Ramos (cell line): ENCODE measurements around the gene OLIG2.

Experiments used
- in situ Hi-C: fragments of 300-500 bp; cut with MboI; formaldehyde crosslinking; loops from one replicate; pipeline ENCODE4 v1.14.3; 2022; ENCODE audit warnings: low sequenced_read_pairs; ENCODE audit not compliant: unreplicated experiment

OLIG2 gene

GRCh38 chr21:33061233-33061632, 35.5 kb downstream of the OLIG2 start:
- in situ Hi-C loops, result no loop called here

- in situ Hi-C loops, result no loop called here
Measured at GRCh38 chr21:33063375-33063883, 37.7 kb downstream of the OLIG2 start.

- in situ Hi-C loops, result no loop called here
Measured at GRCh38 chr21:33063907-33064622, 38.3 kb downstream of the OLIG2 start.

DNA sequence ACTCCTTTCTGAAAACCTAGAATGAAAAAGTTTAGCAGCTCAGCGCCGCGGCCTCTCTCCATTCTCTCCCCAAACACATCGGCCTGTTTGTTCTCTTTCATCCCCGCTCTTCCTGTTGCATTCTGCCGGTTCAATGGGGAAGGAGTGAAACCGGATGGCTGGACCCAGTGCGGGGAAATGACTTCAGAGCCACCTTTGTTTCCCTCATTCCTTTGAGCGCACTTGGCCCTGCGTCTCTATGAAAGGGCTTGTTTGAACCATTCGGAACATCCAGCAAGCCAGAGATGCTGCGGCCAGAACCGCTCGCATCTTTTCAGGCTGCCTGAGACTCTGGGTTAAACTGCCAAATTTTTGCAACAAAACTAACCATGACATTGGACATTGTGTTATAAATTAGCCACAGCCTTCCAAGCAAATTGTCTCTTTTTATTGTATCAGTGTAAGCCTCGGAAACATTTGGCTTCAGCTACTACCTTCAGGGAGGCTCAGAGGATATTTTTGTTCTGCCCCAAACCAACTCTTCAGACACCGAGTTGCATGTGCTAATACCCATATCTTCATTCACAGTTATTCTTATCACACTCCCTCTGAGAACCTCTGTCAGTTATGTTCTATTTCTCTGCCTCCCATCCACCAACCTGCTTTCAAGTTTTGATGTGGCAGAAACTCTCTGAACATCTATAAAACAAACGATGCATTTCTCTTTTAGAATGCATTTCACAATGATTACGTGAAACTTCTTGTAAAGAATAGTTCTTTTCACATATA, 39.1 kb downstream of the OLIG2 start:
- in situ Hi-C loops, result no loop called here

GRCh38 chr21:33067043-33067442, 41.3 kb downstream of the OLIG2 start:
- in situ Hi-C loops, result no loop called here

GRCh38 chr21:33067457-33067856, 41.7 kb downstream of the OLIG2 start:
- in situ Hi-C loops, result no loop called here

DNA sequence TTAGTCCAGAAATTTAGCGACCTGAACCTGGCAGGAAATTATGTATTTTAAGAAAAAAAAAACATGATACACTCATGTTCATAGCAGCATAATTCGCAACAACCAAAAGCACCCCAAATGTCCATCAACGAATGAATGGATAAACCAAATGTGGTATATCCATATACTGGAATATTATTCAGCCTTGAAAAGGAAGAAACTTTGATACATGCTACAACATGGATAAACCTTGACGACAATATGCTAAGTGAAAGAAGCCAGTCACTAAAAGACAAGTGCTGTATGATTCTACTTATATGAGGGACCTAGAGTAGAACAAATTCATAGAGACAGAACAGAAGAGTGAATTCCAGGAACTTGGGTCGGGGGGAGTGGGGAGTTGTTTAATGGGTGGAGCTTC, 43.5 kb downstream of the OLIG2 start:
- in situ Hi-C loops, result no loop called here

- in situ Hi-C loops, result no loop called here
Measured at GRCh38 chr21:33069645-33069993, 43.9 kb downstream of the OLIG2 start.

GRCh38 chr21:33069994-33070743, 44.4 kb downstream of the OLIG2 start, which contains the start of gene OLIG1:
Gene OLIG1, plus strand, starts transcription at chr21:33070141. Its CDS starts 106 bp downstream, at chr21:33070247.
- in situ Hi-C loops, result no loop called here

GRCh38 chr21:33070744-33070997, 44.9 kb downstream of the OLIG2 start:
- in situ Hi-C loops, result no loop called here

DNA sequence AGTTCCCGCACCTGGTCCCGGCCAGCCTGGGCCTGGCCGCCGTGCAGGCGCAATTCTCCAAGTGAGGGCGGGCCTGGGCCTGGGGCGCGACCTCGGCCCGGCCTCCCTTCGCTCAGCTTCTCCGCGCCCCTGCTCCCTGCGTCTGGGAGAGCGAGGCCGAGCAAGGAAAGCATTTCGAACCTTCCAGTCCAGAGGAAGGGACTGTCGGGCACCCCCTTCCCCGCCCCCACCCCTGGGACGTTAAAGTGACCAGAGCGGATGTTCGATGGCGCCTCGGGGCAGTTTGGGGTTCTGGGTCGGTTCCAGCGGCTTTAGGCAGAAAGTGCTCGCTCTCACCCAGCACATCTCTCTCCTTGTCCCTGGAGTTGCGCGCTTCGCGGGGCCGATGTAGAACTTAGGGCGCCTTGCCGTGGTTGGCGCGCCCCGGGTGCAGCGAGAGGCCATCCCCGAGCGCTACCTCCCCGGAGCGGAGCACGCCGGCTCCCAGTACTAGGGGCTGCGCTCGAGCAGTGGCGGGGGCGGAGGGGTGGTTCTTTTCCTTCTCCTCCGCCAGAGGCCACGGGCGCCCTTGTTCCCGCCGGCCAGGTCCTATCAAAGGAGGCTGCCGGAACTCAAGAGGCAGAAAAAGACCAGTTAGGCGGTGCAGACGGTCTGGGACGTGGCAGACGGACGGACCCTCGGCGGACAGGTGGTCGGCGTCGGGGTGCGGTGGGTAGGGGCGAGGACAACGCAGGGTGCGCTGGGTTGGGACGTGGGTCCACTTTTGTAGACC, 45.4 kb downstream of the OLIG2 start:
- in situ Hi-C loops, result no loop called here

DNA sequence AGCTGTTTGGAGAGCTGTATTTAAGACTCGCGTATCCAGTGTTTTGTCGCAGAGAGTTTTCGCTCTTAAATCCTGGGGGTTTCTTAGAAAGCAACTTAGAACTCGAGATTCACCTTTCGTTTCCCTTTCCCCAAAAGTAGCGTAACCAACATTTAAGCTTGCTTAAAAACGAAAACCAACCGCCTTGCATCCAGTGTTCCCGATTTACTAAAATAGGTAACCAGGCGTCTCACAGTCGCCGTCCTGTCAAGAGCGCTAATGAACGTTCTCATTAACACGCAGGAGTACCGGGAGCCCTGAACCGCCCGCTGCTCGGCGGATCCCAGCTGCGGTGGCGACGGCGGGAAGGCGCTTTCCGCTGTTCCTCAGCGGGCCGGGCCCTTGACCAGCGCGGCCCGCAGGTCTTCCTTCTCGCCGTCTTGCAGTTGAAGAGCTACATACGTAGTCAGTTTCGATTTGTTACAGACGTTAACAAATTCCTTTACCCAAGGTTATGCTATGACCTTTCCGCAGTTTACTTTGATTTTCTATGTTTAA, 46.1 kb downstream of the OLIG2 start:
- in situ Hi-C loops, result no loop called here

DNA sequence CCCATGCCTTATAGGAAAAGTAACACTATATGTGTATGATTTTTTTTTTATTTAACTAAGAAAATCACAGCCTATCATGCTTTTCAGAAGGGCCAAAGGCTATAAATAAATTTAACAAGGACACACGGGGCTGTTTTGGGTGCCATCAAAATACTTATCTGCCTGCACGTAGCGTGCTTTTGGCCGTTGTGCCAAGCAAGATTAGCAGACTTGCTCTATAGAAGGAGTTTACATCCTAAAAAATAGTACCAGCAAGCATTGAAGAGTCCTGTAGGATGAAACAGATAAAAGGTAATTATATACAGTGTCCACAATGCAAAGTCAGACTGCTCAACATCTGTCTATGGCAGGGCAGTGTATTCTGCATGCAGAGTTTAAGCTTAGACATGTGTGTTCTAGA, 47.9 kb downstream of the OLIG2 start:
- in situ Hi-C loops, result no loop called here

GRCh38 chr21:33075128-33075527, 49.4 kb downstream of the OLIG2 start:
- in situ Hi-C loops, result no loop called here

DNA sequence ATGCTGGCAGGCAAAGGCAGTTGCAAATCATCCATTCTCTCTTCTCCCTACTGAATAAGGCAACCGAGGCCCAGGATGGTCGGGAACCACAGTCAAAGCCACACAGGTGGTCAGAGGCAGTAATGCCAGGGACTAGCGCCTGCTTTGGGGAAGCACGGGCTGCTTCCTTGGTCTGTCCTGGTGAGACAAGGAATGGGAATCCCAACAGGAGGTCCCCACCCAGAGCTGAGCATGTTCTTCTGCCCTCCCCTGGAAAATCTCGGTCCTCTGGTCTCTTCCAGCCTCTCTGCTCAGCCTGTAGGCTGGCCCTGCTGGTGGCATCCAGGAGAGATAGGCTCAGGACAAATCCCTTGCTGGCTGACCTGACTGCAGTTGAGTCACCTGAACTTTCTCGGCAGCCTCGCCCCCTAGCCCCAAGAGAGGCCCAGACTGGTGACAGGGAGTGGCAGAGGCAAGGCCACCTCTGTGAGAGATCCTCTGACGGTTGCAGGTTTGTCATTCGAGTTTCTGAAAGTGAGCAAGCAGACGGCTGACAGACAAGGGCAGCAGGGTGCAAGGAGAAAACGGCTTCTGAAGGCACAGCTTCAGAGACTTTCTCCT, 50.0 kb downstream of the OLIG2 start:
- in situ Hi-C loops, result no loop called here

DNA sequence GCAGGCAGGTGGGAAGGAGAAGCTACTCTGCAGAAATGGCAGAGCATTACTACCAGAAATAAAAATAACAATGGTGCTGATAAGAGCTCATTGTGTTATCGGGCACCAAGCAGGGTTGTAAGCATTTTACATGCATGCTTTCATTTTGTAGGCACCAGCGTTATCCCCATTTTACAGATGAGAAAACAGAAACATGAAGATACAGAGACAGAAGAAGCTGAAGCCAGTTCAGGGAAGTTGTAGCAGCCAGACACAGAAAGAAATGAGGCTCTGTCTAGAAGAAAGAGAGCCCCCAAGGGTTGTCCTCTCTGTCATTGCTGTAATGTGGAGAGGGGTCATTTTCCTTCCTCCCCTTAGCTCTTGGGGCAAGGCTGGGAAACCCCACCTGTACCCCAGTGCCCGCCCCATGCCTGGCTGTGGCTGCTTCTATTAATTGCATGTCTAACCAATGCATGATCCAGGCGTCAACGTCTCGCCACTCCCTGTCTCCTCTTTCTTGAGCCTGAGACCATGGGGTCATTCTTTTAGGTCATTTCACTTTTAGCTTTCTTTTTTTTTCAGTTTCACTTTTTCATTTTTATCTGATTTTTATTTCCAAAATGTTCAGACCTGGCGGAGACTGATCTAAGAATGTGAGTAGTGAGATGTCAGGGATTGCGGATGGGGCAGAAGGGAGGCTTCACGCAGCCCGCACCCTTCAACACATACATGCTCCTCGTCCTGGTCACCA, 51.0 kb downstream of the OLIG2 start:
- in situ Hi-C loops, result no loop called here
